ENCODE measurements around the gene MAPKAPK5.

DNA sequence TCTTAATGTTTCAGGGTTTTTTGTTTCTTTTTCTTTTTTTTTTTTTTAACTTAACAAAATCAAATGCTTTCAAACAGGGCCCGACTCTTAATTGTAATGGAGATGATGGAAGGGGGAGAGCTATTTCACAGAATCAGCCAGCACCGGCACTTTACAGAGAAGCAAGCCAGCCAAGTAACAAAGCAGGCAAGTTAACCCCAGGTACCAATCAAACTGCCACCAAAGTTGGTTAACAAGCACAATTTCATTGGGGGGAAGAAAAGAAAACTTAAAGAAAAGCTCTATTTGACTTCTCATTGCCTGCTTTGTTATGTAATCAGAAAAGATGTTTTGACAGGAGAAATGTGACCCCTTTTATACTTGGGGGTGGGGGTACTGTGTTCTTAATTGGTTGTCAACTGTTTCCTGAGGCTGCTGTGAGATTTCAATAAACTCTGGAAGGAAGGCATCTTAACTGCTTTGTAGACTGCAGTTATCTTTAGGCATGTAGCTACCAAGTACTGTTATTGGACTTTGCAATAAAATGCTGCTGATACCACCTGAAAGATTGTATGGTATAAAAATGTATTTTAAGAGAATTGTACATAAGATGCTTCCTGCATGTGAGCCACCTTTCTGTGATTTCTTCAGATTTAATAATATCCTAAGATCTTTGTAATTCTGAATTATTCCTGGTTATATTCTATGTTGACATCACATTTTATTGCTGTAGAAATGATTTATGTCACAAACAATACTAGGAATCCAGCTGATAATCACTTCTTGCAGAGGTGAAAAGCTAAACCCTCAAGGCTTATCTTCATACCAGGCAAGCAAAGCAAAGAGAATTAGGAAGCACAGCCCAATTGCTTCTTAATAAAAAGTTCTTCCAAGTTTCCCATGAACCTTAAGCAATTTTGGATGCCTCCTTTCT lies 26.9 kb downstream of the MAPKAPK5 start:
- TF ChIP-seq, protein P1, sequence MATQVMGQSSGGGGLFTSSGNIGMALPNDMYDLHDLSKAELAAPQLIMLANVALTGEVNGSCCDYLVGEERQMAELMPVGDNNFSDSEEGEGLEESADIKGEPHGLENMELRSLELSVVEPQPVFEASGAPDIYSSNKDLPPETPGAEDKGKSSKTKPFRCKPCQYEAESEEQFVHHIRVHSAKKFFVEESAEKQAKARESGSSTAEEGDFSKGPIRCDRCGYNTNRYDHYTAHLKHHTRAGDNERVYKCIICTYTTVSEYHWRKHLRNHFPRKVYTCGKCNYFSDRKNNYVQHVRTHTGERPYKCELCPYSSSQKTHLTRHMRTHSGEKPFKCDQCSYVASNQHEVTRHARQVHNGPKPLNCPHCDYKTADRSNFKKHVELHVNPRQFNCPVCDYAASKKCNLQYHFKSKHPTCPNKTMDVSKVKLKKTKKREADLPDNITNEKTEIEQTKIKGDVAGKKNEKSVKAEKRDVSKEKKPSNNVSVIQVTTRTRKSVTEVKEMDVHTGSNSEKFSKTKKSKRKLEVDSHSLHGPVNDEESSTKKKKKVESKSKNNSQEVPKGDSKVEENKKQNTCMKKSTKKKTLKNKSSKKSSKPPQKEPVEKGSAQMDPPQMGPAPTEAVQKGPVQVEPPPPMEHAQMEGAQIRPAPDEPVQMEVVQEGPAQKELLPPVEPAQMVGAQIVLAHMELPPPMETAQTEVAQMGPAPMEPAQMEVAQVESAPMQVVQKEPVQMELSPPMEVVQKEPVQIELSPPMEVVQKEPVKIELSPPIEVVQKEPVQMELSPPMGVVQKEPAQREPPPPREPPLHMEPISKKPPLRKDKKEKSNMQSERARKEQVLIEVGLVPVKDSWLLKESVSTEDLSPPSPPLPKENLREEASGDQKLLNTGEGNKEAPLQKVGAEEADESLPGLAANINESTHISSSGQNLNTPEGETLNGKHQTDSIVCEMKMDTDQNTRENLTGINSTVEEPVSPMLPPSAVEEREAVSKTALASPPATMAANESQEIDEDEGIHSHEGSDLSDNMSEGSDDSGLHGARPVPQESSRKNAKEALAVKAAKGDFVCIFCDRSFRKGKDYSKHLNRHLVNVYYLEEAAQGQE (IDR thresholded peaks at IDR 0.05; ENCODE audit: insufficient read depth in 1 of 2, low read depth in 2 of 2, low read length in 2 of 2) = no peak
- TF ChIP-seq POLR2AphosphoS5 (IDR thresholded peaks at IDR 0.05; ENCODE audit: low read depth, low read length) (no peak), SIN3A (IDR thresholded peaks at IDR 0.05; ENCODE audit: borderline replicate concordance, insufficient read depth, low read length) (no peak), FOXP2 (optimal IDR thresholded peaks at IDR 0.05; ENCODE audit: borderline replicate concordance, extremely low read depth, extremely low read length, insufficient read depth) (no peak)
